Prostate gland (tissue), 2 donors: Measurements from ENCODE around the gene URM1.

Source experiments
- CTCF ChIP-seq, 4 experiments: fragments of 200-600 bp in 2 of 4; fragments of 450-650 bp in 2 of 4; sonication (generic) in 2 of 4; IDR thresholded peaks; 1 replicate in 3 of 4; 2 replicates in 1 of 4; pipeline ENCODE4 v1.5.1; 2016 to 2019; ENCODE audit warnings: antibody characterized with exemption in 4 of 4, mild to moderate bottlenecking in 2 of 4, moderate library complexity in 2 of 4
- POLR2A ChIP-seq: fragments of 450-650 bp; IDR thresholded peaks from one replicate; pipeline ENCODE4 v1.6.1; 2016; ENCODE audit warnings: antibody characterized with exemption, mild to moderate bottlenecking
- POLR2AphosphoS5 ChIP-seq: sonication (generic); formaldehyde crosslinking; IDR thresholded peaks from one replicate; pipeline ENCODE4 v1.6.1; 2017; ENCODE audit warnings: antibody characterized with exemption

- no peak for TF ChIP-seq POLR2AphosphoS5
- no peak for TF ChIP-seq CTCF (IDR thresholded peaks at IDR 0.05)
- no peak for TF ChIP-seq POLR2A
These were observed 18.4 kb downstream of the URM1 start for GRCh38 chr9:128389395-128390149.
